Lower leg skin (tissue), 4 donors: ENCODE data around the gene PPP1R15A. TPM values are rescaled to one million over a fixed set of nuclear protein-coding genes. Genes with fewer than 3 reads are reported as not detected.
"Not testable (repeated sequence)": the region's sequence is repeated elsewhere in the genome, so short reads cannot be mapped to it uniquely, and the experiment has no call there.

Experiments
- DNase-seq, 2 donors: peaks; one replicate each; pipeline ENCODE4 v3.0.0-alpha.2; 2019; ENCODE audit warnings: low spot score in 2 of 2
- H3K4me3 ChIP-seq: fragments of 200-600 bp; sonication (generic); 2 replicates; pipeline ENCODE4 v1.5.1; 2017; ENCODE audit warnings: mild to moderate bottlenecking, low read depth; ENCODE audit not compliant: poor library complexity, severe bottlenecking
- POLR2A ChIP-seq, 2 donors: fragments of 450-650 bp; IDR thresholded peaks; one replicate each; pipeline ENCODE4 v1.6.1; 2016 to 2017; ENCODE audit warnings: antibody characterized with exemption in 2 of 2, mild to moderate bottlenecking in 1 of 2, moderate library complexity in 1 of 2
- WGBS, 2 donors: methylation state at CpG; one replicate each; pipeline ENCODE4 v1.1.5; 2018; 5-methylcytosine and 5-hydroxymethylcytosine counted together
- intact Hi-C: fragments of 100-400 bp; cut with DNase I; formaldehyde crosslinking; loops from one replicate; pipeline ENCODE4 v1.15.0; 2023; ENCODE audit warnings: low total_unique reads
- total RNA-seq, 4 donors: library from RNA; depleted of rRNA; stranded (reverse); fragments of >200 nt; gene quantifications; one replicate each; pipeline ENCODE4 v1.1.0, GENCODE V29; 2016
- TF ChIP-seq, protein P1 (sequence below), 3 donors: fragments of 450-650 bp; IDR thresholded peaks; one replicate each; pipeline ENCODE4 v1.5.1; 2016; ENCODE audit warnings: antibody characterized with exemption in 3 of 3, mild to moderate bottlenecking in 3 of 3, moderate library complexity in 2 of 3

Gene PPP1R15A
- total RNA-seq, 4 donors from 2014 or later: 91.6 to 152 (median 97.5) TPM

DNA sequence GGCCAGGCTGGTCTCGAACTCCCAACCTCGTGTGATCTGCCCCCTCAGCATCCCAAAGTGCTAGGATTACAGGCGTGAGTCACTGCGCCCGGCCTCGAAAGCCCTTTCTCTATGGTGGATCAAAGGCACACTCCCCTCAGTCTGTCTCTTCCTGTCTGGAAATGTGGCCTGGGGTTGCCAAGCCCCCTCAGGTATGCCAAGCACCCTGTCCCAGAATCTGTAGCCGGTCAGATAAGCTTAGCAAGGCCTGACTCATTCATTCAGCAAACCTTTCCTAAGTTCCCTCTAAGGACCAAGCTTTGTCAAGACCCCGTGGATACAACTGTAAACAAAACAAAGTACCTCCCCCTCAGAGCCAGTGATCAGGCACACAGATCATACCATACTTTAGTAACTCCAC lies 42.0 kb downstream of the PPP1R15A start:
- 93 to 95% methylated on average over 8 of the region's 8 CpGs for WGBS, 2 donors
- no peak overlapping the region for H3K4me3 ChIP-seq
- intact Hi-C loops: no loop called here
- no peak for DNase-seq
- no peak for TF ChIP-seq POLR2A (IDR thresholded peaks at IDR 0.05)
- TF ChIP-seq, protein P1, sequence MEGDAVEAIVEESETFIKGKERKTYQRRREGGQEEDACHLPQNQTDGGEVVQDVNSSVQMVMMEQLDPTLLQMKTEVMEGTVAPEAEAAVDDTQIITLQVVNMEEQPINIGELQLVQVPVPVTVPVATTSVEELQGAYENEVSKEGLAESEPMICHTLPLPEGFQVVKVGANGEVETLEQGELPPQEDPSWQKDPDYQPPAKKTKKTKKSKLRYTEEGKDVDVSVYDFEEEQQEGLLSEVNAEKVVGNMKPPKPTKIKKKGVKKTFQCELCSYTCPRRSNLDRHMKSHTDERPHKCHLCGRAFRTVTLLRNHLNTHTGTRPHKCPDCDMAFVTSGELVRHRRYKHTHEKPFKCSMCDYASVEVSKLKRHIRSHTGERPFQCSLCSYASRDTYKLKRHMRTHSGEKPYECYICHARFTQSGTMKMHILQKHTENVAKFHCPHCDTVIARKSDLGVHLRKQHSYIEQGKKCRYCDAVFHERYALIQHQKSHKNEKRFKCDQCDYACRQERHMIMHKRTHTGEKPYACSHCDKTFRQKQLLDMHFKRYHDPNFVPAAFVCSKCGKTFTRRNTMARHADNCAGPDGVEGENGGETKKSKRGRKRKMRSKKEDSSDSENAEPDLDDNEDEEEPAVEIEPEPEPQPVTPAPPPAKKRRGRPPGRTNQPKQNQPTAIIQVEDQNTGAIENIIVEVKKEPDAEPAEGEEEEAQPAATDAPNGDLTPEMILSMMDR (IDR thresholded peaks at IDR 0.05): no peak

DNA sequence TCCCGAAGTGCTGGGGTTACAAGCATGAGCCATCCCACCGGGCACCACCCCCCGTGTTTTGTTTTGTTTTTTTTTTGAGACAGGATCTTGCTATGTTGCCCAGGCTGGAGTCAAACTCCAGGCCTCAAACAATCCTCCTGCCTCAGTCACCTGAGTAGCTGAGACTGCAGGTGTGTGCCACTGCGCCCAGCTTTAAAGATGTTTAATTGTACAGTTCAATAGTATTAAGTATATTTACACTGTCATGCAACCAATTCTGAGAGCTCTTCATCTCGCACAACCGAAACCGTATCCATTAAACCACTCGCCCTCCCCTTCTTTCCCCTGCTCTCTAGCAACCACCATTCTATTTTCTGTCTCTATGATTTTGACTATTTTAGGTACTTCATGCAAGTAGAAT lies 43.5 kb downstream of the PPP1R15A start:
- WGBS, 2 donors: 85 to 86% methylated on average over 8 of the region's 8 CpGs
- no peak for TF ChIP-seq POLR2A (IDR thresholded peaks at IDR 0.05)
- TF ChIP-seq, protein P1 (IDR thresholded peaks at IDR 0.05): no peak
- no peak overlapping the region for H3K4me3 ChIP-seq
- intact Hi-C loops: no loop called here
- no peak for DNase-seq

DNA sequence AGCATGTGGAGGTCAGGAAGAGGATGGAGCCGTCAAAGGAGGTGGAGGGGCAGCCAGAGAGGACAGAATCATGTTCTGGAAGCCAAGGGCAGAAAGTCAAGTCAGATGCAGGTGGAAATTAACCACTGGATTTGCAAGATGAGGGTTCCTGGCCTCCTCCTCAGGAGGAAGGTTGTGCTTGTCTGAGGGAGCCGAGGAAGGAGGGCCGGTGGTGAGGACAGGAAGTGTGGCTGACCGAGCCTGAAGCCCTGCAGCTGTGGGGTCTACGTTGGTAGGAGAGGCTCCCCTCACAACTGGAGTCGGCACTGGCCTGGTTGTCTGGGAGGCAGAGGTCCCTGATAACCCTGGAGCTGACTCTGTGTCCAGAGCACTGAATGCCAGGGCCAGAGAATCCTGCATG lies 45.9 kb downstream of the PPP1R15A start:
- no peak for DNase-seq
- 83 to 85% methylated on average over 6 of the region's 6 CpGs for WGBS, 2 donors
- intact Hi-C loops: no loop called here
- H3K4me3 ChIP-seq: no peak overlapping the region
- no peak for TF ChIP-seq POLR2A (IDR thresholded peaks at IDR 0.05)
- TF ChIP-seq, protein P1 (IDR thresholded peaks at IDR 0.05): no peak

DNA sequence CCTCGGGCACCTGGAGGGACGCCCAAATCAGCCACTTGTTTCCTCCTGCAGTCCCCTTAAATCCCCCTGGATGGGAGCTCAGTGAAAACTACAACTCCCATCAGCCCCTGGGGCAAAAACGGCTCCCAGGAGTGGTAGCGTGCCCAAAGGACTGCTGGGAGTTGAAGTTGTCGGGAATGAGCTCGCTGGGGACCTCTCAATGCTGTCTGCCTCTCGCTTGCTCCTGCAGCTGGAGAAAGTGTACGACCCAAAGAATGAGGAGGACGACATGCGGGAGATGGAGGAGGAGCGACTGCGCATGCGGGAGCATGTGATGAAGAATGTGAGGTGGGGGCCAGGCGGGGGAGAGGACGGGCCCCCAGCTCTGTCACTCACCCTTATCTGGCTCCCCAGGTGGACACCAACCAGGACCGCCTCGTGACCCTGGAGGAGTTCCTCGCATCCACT lies 46.6 kb downstream of the PPP1R15A start:
- 88 to 92% methylated on average over 18 of the region's 18 CpGs for WGBS, 2 donors
- H3K4me3 ChIP-seq: no peak overlapping the region
- no peak for DNase-seq
- TF ChIP-seq POLR2A (IDR thresholded peaks at IDR 0.05): no peak
- TF ChIP-seq, protein P1 (IDR thresholded peaks at IDR 0.05): no peak
- intact Hi-C loops: no loop called here

DNA sequence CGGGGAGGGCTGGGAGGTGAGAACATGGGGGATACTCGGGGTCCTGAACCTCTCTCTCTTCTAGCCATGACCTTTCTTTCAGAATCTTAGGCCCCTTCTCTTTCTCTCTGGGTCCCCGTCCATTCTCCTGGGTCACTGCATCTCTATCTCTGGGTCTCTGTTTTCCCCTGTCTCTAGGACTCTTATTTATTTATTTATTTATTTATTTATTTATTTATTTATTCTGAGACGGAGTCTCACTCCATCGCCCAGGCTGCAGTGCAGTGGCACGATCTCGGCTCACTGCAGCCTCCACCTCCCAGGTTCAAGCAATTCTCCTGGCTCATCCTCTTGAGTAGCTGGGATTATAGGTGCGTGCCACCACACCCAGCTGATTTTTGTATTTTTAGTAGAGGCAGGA lies 47.0 kb downstream of the PPP1R15A start:
- intact Hi-C loops, DNase-seq, H3K4me3 ChIP-seq: not testable (repeated sequence)
- 95 to 97% methylated on average over 8 of the region's 8 CpGs for WGBS, 2 donors

DNA sequence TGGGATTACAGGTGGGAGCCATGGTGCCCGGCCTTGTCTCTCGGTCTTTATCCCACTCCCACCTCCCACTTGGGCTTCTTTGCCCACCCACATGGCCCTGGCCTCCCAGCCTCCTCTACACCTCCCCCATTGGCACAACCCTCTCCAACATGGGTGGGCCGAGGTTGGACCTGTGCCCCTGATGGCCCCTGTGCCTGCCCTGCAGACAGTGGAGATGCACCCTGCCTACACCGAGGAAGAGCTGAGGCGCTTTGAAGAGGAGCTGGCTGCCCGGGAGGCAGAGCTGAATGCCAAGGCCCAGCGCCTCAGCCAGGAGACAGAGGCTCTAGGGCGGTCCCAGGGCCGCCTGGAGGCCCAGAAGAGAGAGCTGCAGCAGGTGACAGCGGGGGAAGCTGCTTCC lies 48.7 kb downstream of the PPP1R15A start:
- no peak overlapping the region for H3K4me3 ChIP-seq
- intact Hi-C loops: no loop called here
- DNase-seq: no peak
- TF ChIP-seq, protein P1 (IDR thresholded peaks at IDR 0.05): no peak
- no peak for TF ChIP-seq POLR2A (IDR thresholded peaks at IDR 0.05)
- WGBS, 2 donors: 77 to 82% methylated on average over 10 of the region's 10 CpGs
